Upper lobe of left lung (tissue), 6 donors: ENCODE data around the gene ARPC2. TPM values are rescaled to one million over a fixed set of nuclear protein-coding genes. Genes with fewer than 3 reads are reported as not detected.

Source experiments
- ATAC-seq, 2 donors: fragments of 200-7000 bp; cut with Tn5 transposase; one replicate each; pipeline ENCODE4 v1.9.1; 2022; ENCODE audit warnings: mild to moderate bottlenecking in 2 of 2, moderate library complexity in 2 of 2; ENCODE audit not compliant: low FRiP score in 2 of 2
- DNase-seq, 2 donors: peaks; one replicate each; pipeline ENCODE4 v3.0.0-alpha.2; 2019 to 2020
- H3K27ac ChIP-seq, 4 donors: fragments of 200-600 bp; sonication (generic); one replicate each; pipeline ENCODE4 v1.5.1; 2016 to 2019
- H3K27me3 ChIP-seq, 4 donors: fragments of 200-600 bp; sonication (generic); one replicate each; pipeline ENCODE4 v1.5.1; 2017 to 2019
- H3K36me3 ChIP-seq, 4 donors: fragments of 200-600 bp; sonication (generic); one replicate each; pipeline ENCODE4 v1.5.1; 2016 to 2019
- H3K4me1 ChIP-seq, 4 donors: fragments of 200-600 bp; sonication (generic); one replicate each; pipeline ENCODE4 v1.5.1; 2018 to 2019
- H3K4me3 ChIP-seq, 4 donors: fragments of 200-600 bp; sonication (generic); one replicate each; pipeline ENCODE4 v1.5.1; 2017 to 2019; ENCODE audit warnings: mild to moderate bottlenecking in 2 of 4, moderate library complexity in 1 of 4
- H3K9me3 ChIP-seq, 4 donors: fragments of 200-600 bp; sonication (generic); one replicate each; pipeline ENCODE4 v1.5.1; 2018 to 2019
- CTCF ChIP-seq, 6 experiments: fragments of 450-650 bp in 4 of 6; fragments of 200-600 bp in 2 of 6; sonication (generic) in 2 of 6; IDR thresholded peaks; one replicate each; pipeline ENCODE4 v1.5.1; 2016 to 2019; ENCODE audit warnings: antibody characterized with exemption in 6 of 6
- EP300 ChIP-seq, 4 donors: sonication (generic); formaldehyde crosslinking; IDR thresholded peaks; one replicate each; pipeline ENCODE4 v1.5.1; 2017; ENCODE audit warnings: antibody characterized with exemption in 4 of 4, control low read depth in 2 of 4
- POLR2A ChIP-seq, 4 donors: fragments of 450-650 bp; IDR thresholded peaks; one replicate each; pipeline ENCODE4 v1.5.1; 2016 to 2017; ENCODE audit warnings: antibody characterized with exemption in 4 of 4, mild to moderate bottlenecking in 2 of 4
- POLR2AphosphoS5 ChIP-seq, 2 donors: sonication (generic); formaldehyde crosslinking; IDR thresholded peaks; one replicate each; pipeline ENCODE4 v1.5.1; 2017; ENCODE audit warnings: antibody characterized with exemption in 2 of 2
- WGBS, 2 donors: methylation state at CpG; one replicate each; pipeline ENCODE4 v1.1.5; 2017 to 2018; 5-methylcytosine and 5-hydroxymethylcytosine counted together
- total RNA-seq, 6 donors: library from RNA; depleted of rRNA in 4 of 6; stranded (reverse); fragments of >200 nt in 4 of 6; gene quantifications; one replicate each; pipeline versions ENCODE4 v1.1.0 to v1.2.1, GENCODE V29; 2016 to 2021
- donor health status: DM: no; HTN: no; CAD: no; lungs with moderate emphysema.
- donor health status: DM: no; HTN: yes; CAD: no; lungs with severe emphysema.

The ARPC2 gene
- total RNA-seq, 6 donors from 2014 or later, result 233 to 440 (median 357) TPM

DNA sequence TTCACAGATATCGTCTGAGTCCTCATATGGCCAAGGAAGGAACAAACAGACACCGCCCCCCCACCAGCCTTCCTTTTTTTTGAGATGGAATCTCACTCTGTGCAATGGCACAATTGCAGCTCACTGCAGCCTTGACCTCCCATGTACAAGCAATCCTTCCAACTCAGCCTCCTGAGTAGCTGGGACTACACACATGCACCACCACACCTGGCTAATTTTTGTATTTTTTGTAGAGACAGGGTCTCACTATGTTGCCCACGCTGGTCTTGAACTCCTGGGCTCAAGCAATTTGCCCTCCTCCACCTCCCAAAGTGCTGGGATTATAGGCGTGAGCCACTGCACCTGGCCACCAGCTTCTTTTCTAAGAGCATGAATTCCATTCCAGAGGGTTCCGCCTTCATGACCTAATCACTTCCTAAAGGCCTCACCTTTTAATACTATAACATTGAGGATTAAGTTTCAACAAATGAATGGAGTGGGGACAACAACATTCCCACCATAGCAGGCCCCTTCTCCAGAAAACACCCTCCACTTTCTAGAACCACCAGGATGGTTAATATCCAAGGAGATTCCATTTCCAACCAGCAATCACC is 77.5 kb downstream of the ARPC2 start:
- H3K4me3 ChIP-seq, result no peak overlapping the region
- H3K27ac ChIP-seq, result peak overlapping the region; percentile 78 to 99 (median 91)
- H3K27me3 ChIP-seq, result no peaks in the 10 kb centered on the region
- H3K4me1 ChIP-seq, result peaks cover 45 to 66% (median 54%) of the 10 kb centered on the region in 4 donors
- WGBS, 2 donors, result 60 to 69% methylated on average over 5 of the region's 5 CpGs
- TF ChIP-seq POLR2AphosphoS5 (IDR thresholded peaks at IDR 0.05) (no peak), POLR2A (IDR thresholded peaks at IDR 0.05) (no peak), CTCF (IDR thresholded peaks at IDR 0.05) (no peak), EP300 (IDR thresholded peaks at IDR 0.05) (no peak)
- H3K36me3 ChIP-seq, result no peaks in the 10 kb centered on the region
- no peak for DNase-seq
- ATAC-seq, result no peak
- H3K9me3 ChIP-seq, result no peaks in the 10 kb centered on the region

GRCh38 chr2:218295029-218295428 is 78.0 kb downstream of the ARPC2 start:
- Histone ChIP-seq H3K4me3 (no peak overlapping the region), H3K36me3 (no peaks in the 10 kb centered on the region), H3K9me3 (no peaks in the 10 kb centered on the region), H3K27ac (peak overlapping the region; percentile 78 to 99 (median 91)), H3K4me1 (peaks cover 40 to 61% (median 49%) of the 10 kb centered on the region in 4 donors), H3K27me3 (no peaks in the 10 kb centered on the region)
- peak in 1 of 2 donors; percentile 8 for ATAC-seq
- DNase-seq, result no peak
- WGBS, 2 donors, result 31 to 46% methylated on average over 4 to 7 of the region's 7 CpGs
- no peak for TF ChIP-seq POLR2AphosphoS5 (IDR thresholded peaks at IDR 0.05)
- TF ChIP-seq EP300 (IDR thresholded peaks at IDR 0.05), result peak in 1 of 4 donors; percentile 31

DNA sequence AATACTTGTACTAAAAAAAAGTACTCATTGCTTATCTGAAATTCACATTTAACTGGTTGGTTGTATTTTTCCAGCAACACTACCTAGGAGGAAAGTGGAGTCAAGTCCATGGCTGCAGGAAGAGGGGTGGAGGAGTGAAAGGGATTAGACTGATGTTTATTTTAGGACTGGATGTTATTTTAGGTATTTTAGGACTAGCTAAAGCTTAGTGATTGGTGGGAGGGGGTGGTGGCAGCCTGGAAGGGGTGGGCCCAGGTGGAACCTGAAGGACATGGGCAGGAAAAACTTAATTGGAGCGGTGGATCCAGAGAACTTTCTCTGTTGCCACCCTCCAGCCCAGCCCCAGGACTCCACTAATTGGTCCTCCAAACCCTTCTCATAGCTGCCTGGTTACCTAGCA is 79.2 kb downstream of the ARPC2 start:
- DNase-seq, result no peak
- Histone ChIP-seq H3K36me3 (no peaks in the 10 kb centered on the region), H3K4me1 (peaks cover 34 to 52% (median 39%) of the 10 kb centered on the region in 4 donors), H3K27ac (peak overlapping the region in 3 of 4 donors; percentile 9 to 99 (median 85)), H3K9me3 (no peaks in the 10 kb centered on the region), H3K27me3 (no peaks in the 10 kb centered on the region), H3K4me3 (no peak overlapping the region)
- no peak for ATAC-seq
- WGBS, 2 donors, result 60 to 70% methylated on average over 1 of the region's 1 CpG
- TF ChIP-seq EP300 (IDR thresholded peaks at IDR 0.05) (no peak), CTCF (IDR thresholded peaks at IDR 0.05) (no peak), POLR2A (IDR thresholded peaks at IDR 0.05) (no peak), POLR2AphosphoS5 (IDR thresholded peaks at IDR 0.05) (no peak)

DNA sequence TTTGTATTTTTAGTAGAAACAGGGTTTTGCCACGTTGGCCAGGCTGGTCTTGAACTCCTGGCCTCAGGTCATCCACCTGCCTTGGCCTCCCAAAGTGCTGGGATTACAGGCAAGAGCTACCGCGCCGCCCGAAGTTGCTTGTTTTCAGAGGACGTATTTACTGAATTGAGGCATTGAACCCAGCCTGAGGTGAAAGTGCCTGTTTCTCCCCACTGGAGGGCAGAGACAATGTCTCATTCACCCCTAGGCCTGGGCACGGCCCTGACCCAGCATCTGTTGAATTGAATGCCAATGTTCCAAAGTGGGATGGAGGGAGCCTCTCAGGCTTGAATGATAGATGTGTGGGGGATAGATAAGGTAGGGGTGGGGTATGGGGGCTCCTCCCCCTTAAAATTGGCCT is 79.9 kb downstream of the ARPC2 start:
- DNase-seq (no peak), ATAC-seq (no peak)
- TF ChIP-seq POLR2AphosphoS5 (IDR thresholded peaks at IDR 0.05) (no peak), POLR2A (IDR thresholded peaks at IDR 0.05) (no peak), CTCF (IDR thresholded peaks at IDR 0.05) (no peak), EP300 (IDR thresholded peaks at IDR 0.05) (no peak)
- no peak overlapping the region for H3K4me3 ChIP-seq
- H3K27me3 ChIP-seq, result no peaks in the 10 kb centered on the region
- H3K9me3 ChIP-seq, result no peaks in the 10 kb centered on the region
- H3K4me1 ChIP-seq, result peaks cover 38 to 49% (median 39%) of the 10 kb centered on the region in 4 donors
- H3K27ac ChIP-seq, result peak overlapping the region in 3 of 4 donors; percentile 49 to 99 (median 55)
- no peaks in the 10 kb centered on the region for H3K36me3 ChIP-seq
- 87 to 88% methylated on average over 7 of the region's 7 CpGs for WGBS, 2 donors

DNA sequence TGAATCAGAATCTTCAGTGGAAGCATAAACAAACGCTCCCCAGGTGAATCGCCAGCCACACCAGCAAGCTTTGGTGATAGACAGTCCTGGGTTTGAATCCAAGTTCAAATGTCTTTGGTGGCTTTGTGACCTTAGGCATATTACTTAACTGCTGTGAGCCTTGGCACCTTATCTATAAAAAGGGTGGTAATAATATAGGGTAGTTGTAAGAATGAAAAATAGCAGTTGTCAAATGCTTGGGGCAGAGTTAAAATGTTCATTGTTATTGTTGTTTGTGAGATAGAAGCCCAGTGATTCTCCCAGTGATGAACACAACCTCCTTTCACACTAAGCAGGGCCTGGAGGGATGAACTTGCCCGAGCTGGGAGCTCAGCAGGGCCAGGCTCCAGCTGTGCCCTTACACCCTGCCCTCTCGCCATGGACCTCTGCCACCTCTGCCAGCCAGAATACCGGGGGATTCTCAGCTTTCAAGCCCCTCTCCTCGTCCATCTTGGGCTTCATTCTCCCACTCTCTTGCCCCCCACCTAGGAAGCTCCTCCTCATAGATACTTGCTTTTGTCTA is 81.4 kb downstream of the ARPC2 start:
- DNase-seq (no peak), ATAC-seq (no peak)
- Histone ChIP-seq H3K27ac (peak overlapping the region; percentile 52 to 99 (median 60)), H3K4me3 (no peak overlapping the region), H3K27me3 (no peaks in the 10 kb centered on the region), H3K9me3 (no peaks in the 10 kb centered on the region), H3K4me1 (peaks cover 28 to 39% (median 30%) of the 10 kb centered on the region in 4 donors), H3K36me3 (no peaks in the 10 kb centered on the region)
- 73 to 86% methylated on average over 6 of the region's 6 CpGs for WGBS, 2 donors
- TF ChIP-seq CTCF (IDR thresholded peaks at IDR 0.05) (no peak), POLR2A (IDR thresholded peaks at IDR 0.05) (no peak), EP300 (IDR thresholded peaks at IDR 0.05) (no peak), POLR2AphosphoS5 (IDR thresholded peaks at IDR 0.05) (peak in 1 of 2 donors; percentile 2)
